ENCODE measurements around the gene CXXC5.

Gene CXXC5

DNA sequence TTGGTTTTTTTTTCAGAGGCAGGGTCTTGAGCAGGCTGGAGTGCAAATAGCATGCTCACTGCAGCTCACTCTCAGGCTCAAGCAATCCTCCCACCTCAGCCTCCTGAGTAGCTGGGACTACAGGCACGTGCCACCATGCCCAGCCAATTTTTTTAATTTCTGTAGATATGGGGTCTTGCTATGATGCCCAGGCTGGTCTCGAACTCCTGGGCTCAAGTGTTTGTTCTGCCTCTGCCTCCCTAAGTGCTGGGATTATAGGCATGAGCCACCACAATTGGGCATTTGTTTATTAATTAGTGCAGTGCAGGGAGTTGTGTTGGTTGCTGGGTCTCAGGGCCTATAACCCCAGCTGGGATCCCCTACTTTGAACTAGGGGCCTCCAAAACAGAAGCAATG, 47.0 kb downstream of the CXXC5 start:
- DNase-seq, result no peak

DNA sequence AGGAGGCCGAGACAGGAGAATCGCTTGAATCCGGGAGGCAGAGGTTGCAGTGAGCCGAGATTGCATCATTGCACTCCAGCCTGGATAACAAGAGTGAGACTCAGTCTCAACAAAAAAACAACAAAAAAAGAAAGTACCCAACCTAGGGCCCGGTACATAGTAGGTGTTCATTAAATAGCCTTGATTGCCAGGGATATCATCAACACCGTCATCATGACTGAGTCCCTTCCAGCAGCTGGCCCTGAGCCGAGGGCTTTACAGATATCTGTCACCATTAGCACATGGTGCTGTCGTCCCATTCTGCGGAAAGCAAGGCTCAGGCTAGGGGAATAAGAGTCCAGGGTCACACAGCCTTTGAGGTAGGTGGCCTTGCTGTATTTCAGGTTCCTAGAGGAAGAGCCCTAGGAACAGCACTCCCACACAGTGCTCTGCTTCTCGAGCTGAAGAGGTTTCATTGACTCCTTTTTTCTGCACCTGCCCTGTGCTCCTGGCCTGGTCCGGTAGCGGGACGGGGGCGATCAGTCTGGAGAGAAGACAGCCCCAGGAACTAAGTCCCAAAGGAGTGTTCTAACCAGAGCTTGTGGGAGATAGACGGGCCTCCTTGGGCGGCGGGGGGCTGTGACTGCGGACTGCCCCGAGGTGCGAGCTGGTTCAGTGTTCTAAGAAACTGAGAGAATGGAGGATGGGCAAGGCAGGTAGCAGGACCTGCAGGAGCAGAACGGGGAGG, 48.2 kb downstream of the CXXC5 start:
- no peak for DNase-seq

DNA sequence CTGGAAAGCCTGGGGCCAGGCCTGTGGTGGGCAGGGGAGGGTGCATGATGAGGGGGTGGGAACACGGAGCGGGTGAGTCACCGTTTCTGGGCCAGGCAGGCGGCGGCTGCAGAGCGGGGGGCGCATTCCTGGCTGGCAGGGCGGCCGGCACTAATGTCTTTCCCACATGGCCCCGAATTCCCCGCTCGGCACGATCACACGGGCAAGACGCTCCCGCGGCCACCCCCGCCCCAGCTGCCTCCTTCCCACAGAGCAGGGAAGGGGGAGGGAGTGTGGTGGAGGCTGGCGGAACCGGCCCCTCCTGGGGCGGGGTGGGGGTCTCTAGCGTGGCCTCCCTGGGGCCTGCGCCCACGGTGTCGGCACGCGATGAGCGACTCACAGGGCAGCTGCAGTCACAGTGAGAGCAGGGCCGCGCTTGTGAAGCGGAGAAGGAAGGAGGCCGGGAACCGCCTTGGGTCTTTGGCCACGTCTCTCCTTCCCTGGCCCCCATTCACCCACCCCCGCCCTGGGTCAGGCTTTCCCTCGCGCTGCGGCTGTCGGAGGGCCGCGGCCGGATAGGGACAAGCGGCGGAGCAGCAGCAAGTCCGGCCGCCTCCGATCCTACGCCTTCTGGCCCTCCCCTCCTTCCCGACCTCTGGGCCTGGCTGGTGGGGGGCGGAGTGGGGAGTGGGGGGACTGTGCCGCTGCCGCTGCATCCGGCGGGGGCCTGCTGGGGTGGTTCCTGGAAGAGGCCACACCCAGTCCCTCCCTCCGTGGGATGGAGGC, 48.9 kb downstream of the CXXC5 start:
- peak in 1 of 2 donors; percentile 17 for DNase-seq

DNA sequence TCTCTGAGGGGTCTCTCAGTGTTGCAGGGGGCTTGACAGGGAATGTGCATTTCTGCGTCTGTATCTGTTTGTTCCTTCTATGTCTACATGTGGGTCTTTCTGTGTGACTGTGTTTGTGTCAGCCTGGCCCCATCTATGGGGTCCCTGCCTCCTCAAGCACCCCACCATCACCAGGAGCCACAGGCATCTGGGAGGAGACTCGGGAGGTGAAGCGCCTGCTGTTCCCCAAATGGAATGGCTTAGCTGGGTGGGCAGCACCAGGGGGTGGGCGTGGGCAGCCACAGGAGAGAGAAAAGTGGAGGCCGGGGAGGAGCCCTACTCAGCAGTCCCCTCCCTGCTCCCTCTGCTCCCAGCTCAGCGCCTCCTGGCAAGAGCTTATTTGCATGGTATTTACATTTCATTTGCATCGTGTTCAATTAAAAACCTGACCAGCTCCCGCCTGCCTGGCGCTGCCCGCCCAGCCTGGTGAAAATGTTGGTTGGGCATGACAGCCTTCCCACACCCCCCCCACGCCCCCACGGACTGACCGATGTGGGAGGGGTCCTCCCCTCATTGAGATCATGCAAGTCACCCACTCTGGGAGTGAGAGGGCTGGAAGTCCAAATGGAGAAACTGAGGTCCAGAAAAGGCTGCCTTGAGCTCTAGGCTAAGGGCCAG, 50.5 kb downstream of the CXXC5 start:
- DNase-seq, result peak; percentile 14 to 43

DNA sequence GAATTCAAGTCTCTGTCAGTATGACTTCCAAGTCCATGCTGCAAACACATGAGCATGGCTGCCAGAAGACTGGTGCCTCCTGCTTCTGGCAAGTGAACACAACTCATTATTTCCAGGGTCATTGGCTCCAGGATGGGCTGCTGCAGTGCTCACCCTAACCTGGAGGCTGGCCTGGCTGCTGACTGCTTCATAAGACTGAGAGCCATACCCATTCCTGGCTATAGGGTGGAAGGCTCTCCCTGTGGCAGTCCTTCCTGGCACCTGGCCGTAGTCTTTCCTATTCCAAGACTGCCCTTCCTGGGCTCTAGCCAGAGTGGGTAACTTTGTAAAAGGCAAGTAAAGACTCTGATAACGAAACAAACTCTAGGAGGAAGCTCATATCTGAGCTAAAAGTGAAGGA, 51.2 kb downstream of the CXXC5 start:
- DNase-seq, result no peak

DNA sequence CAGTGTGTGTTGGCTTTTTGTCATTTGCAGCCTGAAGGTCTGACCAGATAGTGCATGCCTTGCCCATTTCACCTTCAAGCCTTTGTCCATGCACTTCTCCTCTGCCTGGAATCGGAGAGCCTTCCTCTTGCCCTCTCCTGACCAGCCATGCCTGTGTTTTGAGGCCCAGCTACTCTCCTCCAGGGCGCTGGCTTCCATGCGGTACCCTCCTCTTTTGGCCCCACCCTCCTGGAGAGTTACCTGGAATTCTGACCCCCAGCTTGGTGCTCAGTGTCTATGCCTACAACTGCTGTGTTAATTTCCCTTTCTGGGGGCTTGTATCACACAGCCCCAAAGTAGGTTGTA, 52.5 kb downstream of the CXXC5 start:
- DNase-seq, result no peak

DNA sequence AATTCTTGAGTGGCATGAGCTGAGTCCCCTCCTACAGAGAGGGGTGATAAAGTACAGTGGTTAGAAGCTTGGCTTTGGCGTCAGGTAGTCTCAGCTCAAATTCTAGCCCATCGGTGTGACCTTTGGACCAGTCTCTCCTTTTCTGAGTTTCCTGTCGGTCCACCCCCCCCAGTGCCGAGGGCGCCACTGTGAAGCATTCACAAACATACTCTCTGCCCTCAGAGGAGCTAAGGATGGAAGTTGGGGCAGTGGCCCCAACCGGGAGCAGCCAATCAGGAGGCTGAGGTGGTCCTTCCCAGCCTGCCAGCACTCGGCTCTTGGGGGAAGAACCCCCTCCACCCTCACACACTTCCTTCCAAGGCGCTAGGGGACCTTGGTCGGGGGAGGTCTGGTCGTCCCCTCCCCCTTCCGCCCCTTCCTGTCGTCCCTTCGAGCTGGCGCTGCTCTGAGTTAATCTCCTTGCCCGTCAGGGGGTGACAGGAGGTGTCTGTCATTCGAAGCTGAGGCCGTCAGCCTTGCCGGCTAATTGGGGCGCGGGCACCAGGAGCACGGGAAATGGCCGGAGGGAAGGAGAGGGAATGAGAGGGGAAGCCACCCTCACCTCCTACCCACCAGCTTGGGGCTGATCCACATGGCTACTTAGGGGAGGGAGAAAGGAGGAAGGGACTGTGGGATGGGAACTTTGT, 53.0 kb downstream of the CXXC5 start:
- DNase-seq, result no peak

DNA sequence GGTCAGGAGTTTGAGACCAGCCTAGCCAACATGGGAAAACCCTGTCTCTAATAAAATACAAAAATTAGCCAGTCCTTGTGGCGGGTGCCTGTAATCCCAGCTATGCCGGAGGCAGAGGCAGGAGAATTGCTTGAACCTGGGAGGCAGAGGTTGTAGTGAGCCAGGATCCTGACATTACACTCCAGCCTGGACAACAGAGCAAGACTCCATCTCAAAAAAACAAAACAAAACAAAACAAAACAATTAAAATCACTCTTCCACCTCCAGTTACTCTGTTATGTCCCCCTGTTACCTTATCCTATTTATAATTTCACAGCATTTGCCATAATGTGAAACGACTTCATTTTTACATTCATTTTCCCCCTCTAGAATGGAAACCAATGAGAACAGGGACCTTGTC, 54.4 kb downstream of the CXXC5 start:
- no peak for DNase-seq

DNA sequence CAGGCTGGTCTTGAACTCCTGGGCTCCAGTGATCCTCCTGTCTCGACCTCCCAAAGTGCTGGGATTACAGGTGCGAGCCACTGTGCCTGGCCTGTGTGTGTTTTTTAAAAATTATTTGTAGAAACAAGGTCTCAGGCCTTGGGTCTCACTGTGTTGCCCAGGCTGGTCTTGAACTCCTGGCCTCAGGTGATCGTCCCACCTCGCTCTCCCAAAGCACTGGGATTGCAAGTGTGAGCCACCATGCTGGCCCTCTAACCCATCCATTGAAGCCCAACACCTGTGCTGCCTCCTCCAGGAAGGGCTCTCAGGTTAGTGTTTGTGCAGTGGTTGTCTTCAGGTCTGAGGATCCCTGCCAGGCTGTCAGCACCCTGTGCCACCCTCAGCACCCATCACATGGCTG, 56.6 kb downstream of the CXXC5 start:
- DNase-seq, result no peak

DNA sequence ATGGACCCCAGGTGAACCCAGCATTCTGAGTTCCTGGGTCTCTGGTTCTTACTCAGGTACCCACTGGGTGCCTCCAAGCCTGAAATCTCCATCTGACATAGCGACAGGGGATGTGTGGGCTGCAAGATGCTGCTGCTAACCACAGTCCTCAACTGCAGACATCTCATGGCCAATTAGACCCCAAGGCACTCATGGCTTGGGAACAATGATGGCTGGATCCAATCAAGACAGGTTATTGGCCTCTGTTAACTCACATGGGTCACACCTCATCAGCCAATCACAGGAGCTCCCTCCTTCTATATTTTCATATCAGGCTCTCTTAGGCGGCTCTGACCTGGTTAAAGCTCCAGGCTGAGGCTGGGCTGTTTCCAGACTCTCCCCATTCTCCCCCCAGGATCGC, 57.0 kb downstream of the CXXC5 start:
- DNase-seq, result no peak

DNA sequence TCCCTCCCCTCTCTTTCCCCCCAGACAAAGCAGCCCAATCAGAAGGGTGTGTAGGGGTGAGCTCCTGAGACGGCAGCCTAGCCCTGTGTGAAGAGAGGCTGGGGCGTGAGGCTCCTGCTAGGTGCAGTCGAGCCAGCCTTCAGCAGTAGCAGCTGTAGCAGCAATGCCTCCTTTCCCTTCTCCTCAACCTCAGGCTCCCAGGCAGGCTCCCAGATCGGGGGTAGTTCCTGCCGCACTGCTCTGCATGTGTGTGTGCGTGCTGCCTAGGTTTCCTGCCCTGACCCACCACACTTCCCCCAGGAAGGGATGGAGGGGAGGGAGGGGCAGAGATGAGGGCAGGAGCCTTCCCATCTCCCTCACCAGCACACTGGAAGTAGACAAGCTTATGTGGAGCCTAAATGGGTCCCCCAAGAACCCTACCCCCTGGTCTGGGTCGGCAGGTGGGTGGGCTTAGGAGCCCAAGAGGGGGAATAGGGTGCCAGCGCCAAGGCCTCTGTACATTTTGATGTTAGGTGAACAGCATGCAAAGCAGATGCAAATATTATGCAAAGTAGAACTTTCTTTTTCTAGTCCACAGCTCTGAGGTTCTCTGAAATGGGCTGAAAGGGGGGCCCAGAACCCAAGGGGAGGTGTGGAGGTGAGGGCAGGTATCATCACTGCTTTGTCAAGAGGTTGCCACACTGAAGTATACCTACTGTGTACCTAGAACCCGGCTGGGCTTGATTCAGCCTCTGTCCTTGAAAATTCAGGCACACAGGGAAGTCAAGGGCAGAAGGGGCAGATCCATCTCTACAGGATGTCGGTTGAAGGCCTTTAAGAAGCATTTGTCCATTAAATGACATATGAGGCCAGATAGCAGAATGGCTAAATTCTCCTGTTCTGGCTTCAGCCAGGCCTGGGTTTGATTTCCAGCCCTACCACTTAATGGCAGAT, 57.8 kb downstream of the CXXC5 start:
- no peak for DNase-seq

DNA sequence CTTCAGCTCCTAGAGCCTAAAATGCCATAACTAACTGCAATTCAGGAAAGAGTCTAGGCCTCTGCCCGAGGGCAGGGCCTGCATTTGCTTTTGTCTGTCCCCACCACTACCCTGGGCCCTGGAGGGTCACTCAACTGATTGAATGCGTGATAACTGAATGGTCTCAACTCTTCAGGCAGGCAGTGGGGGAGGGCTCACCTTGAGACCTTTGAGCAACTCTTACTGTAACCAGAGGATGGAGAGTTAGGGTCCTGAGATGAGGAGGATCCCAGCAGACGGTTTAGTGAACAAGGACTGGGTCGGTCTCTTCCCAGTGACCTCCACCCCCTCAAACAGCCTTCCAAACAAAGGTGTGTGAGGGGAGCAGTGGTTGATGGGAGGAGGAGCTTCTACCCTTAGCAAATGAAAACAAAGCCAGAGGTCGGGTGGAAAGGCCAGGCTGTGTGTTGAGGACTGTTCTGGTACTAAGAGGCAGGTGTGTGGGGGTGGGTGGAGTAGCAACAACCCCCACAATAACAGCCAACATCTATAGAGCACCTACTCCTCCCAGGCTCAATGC, 59.4 kb downstream of the CXXC5 start:
- DNase-seq, result no peak

DNA sequence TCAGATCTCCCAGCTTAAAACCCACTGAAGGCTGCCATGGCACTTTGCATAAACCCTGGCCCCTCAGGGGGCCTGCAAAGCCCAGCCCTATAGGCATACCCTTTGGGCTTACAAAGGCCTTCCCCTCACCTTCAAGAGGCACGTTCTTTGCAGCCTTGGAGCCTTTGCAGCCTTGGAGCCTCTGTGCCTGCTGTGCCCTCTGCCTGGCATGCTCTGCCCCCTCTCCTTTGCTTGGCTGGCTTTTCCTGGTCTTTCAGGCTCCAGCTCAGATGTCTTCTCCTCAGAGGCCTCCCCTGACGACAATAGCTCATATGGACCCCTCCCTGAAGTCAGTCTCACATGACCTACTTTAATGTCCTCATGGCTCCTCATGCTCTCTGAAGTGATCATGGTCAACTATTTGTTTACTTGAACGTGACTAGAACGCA, 60.3 kb downstream of the CXXC5 start:
- no peak for DNase-seq

DNA sequence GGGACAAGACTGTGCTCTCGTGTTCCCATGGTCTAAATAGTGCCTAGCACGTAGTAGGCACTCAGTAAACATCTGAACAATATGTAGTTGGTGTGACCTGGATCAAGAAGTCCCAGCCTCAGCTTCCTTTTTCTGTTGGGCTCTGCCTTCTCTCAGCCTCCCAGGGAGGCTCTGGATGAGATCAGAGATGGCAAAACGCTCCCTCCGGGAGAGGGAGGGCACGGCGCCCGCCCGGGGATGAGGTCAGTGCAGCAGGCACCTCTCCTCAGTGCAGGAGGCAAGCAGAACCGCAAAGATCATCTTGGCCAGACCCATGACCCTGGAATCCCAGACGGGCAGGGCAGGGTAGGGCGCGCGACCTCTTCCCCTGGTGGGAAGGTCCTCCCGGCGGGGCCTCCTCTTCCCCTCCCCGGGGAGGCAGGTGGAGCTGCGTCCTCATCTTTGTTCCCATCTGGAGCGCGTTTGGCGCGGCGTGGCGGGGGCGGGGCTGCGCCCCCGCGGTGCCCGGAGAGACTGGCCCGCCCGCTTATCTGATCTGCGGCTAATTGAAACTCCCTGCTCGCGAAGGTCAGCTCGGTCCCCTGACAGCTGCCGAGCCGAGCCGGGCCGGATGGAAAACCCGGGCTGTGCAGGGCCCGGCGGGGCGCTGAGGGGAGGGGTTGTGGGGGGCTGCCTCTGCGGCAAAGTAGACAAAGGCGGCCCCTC, 60.9 kb downstream of the CXXC5 start:
- no peak for DNase-seq

DNA sequence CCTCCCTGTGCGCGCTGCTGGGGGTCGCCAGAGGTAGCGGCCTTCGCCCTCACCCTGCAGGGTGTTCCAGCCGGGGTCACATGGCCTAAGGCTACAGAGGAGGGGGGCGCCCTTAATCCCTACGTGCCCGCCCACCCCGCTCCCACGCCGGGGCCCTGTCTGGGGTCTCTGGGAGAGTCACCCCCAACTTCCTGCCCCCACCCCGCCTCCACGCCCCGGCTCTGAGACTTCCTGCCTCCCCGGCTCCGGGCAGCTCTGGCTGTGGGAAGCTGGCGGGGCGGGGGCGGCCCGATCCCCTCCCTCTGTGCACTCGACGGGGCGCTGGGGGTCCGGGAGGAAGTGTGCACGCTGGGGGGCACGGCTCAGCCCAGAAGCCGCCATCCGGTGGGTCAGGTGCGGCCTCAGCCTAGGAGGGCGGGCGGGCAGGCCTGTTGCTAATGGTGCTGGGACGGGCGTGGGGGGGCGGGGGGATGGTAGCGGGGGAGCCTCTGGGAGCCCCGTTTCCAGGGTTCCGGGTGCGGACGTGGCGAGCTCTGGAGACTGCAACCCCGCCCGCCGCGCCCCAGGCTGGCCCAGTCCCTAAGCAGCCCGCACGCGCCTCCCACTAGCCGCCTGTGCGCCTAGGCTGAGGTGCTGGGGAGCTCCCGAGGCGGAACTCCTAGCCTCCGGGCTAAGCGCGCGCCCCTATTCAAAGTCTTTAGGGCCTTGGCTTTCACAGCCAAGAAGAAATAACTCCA, 61.6 kb downstream of the CXXC5 start:
- DNase-seq, result peak; percentile 36 to 38

DNA sequence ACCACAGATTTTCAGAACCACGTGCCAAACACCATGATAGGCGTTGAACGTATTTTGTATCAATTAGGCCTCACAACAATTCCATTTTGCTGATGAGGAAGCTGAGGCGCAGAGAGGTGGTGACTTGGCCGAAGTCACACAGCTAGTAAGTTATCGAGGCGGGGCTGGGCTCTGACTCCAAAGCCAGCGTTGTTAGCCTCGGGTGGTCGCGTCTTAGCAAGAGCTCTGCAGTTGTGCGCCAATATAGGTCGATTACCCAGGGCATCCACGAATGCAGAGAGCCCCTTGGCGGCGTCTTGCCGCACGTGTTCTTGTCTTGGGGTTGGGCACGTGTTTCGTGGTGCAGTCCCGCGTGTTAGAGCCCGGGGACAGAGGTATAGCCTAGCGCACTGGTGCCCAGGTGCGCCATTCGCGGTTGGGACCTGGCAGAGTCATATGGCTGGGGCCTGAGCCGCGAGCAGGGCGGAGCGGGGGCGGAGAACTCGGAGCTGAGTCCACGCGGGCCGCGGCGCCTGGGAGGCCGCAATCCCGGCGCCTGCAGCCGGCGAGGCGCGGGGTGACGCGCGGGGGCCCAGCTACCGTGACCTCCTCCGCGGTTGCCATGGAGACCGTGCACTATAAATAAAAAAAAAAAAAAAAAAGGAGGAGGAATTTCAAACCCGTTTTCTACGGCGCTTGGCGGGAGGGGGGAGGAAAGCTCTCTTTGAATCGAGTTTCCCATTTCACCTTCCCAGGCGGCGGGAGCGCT, 62.3 kb downstream of the CXXC5 start:
- peak; percentile 68 to 84 for DNase-seq

DNA sequence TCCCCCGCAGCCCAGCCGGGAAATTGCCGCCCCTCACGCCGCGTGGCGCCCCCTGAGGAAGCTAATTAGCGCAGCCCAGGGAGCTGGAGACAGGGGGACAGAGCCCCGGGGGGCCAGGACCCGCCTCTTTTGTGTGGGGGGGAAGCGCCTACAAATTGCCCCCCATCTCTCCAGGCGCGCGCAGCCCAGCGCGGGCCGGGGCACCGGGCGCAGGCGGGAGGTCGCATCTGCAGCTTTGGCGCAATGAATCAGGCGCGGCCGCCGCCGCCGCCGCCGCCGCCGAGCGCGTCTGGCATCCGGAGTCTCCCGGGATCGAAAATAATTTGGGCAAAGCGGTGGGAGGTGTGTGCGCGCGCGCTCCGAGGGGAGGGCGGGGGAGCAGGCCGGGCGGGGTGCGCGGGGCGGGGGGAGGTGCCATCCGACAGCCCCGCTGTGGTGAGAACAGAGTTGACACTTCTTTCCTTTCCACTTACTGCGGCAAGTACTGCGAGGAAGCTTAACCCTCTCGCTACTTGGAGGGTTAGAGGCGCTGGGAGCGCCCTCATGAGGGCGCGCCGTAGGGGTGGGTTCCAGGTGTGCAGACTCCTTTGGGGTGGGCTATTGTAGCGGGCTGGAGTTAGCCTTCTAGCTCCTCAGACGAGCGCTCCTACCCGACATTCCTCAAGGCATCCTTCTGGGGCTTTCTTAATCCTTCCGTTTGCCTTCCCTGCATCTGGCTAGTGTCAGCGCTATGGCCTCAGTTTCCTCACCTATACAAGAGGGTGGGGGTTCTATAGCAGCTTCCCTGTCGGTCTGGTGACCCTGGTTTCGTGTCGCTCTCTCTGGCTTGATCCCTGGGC, 63.1 kb downstream of the CXXC5 start:
- peak; percentile 72 to 77 for DNase-seq

DNA sequence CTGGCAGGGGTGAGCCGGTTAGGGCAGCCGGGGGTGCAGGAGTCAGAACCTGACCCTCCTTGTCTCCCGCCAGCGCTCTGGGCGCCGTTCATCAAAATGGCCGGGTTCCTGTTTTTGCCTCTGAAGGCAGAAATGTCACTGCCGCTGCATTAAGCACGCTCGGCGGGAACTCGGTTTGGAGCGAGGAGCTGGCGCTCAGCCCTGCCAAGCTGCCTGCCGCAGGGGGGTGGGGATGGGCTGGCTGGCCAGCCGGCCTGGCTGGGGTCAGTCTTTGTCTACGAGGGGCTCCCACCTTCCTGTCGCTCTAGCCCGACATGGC, 63.7 kb downstream of the CXXC5 start:
- DNase-seq, result no peak

DNA sequence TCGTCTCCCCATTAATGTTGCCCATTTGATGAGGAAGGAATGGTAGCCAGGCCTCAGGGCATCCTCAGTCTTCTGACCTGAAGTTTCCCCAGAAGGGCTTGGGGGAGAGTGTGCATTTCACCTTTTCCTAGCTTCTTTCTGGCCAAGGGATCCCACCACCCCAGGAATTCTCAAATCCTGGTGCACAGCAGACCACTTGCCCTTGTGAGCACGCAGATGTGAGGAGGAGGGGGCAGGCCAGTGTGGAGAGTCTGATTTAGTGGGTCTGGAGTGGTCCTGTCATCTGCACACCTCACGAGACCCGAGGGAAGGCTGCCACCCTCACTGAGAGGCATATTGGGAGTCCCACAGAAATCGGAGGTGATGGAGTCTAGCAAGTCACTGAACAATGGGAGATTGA, 64.3 kb downstream of the CXXC5 start:
- no peak for DNase-seq

All from CD4-positive, alpha-beta T cell treated with Interleukin-4 for 1 hour (primary cell).